ENCODE measurements around the gene DPP10. TPM values are rescaled to one million over a fixed set of nuclear protein-coding genes. Genes with fewer than 3 reads are reported as not detected.

Gene DPP10
- total RNA-seq, 1 experiment from 2014 or later, result not detected

- H3K27me3 Mint-ChIP-seq (ENCODE audit: insufficient read depth, unreplicated experiment), result no peaks in the 10 kb centered on the region
- H3K27ac Mint-ChIP-seq (ENCODE audit: low read depth, unreplicated experiment), result no peak overlapping the region
- no TSS peak for BruUV-seq (replicated peaks)
- DNase-seq (ENCODE audit: unreplicated experiment), result no peak
- ChIA-PET CTCF (no interaction called here), POLR2A (no interaction called here)
- no peak overlapping the region for H3K4me3 Mint-ChIP-seq (ENCODE audit: unreplicated experiment)
- no peak for TF ChIP-seq CTCF (IDR thresholded peaks at IDR 0.05; ENCODE audit: unreplicated experiment)
- intact Hi-C loops (cut with micrococcal nuclease), result loop anchor here (10.0 kb wide), 1 partner anchor 485 kb away; no protein-coding TSS in a partner anchor
- H3K9me3 Mint-ChIP-seq (ENCODE audit: unreplicated experiment), result peaks cover 31% of the 10 kb centered on the region
- no peaks in the 10 kb centered on the region for H3K36me3 Mint-ChIP-seq (ENCODE audit: insufficient read depth, unreplicated experiment)
- H3K4me1 Mint-ChIP-seq (ENCODE audit: insufficient read depth, unreplicated experiment), result no peaks in the 10 kb centered on the region
Observed at GRCh38 chr2:115649731-115650130, 1207.3 kb downstream of the DPP10 start.

- no peak for TF ChIP-seq CTCF (IDR thresholded peaks at IDR 0.05; ENCODE audit: unreplicated experiment)
- intact Hi-C loops (cut with micrococcal nuclease), result loop anchor here (10.0 kb wide), 1 partner anchor 486 kb away; no protein-coding TSS in a partner anchor
- no peaks in the 10 kb centered on the region for H3K27me3 Mint-ChIP-seq (ENCODE audit: insufficient read depth, unreplicated experiment)
- H3K4me1 Mint-ChIP-seq (ENCODE audit: insufficient read depth, unreplicated experiment), result no peaks in the 10 kb centered on the region
- H3K4me3 Mint-ChIP-seq (ENCODE audit: unreplicated experiment), result no peak overlapping the region
- no TSS peak for BruUV-seq (replicated peaks)
- peak; percentile 1 for DNase-seq (ENCODE audit: unreplicated experiment)
- H3K9me3 Mint-ChIP-seq (ENCODE audit: unreplicated experiment), result peaks cover 28% of the 10 kb centered on the region
- peak overlapping the region; percentile 14 for H3K27ac Mint-ChIP-seq (ENCODE audit: low read depth, unreplicated experiment)
- peaks cover 7% of the 10 kb centered on the region for H3K36me3 Mint-ChIP-seq (ENCODE audit: insufficient read depth, unreplicated experiment)
- ChIA-PET CTCF (no interaction called here), POLR2A (no interaction called here)
Observed at GRCh38 chr2:115650827-115651226, 1208.4 kb downstream of the DPP10 start.

- H3K36me3 Mint-ChIP-seq (ENCODE audit: insufficient read depth, unreplicated experiment), result peaks cover 7% of the 10 kb centered on the region
- no peak overlapping the region for H3K4me3 Mint-ChIP-seq (ENCODE audit: unreplicated experiment)
- BruUV-seq (replicated peaks), result no TSS peak
- H3K27me3 Mint-ChIP-seq (ENCODE audit: insufficient read depth, unreplicated experiment), result no peaks in the 10 kb centered on the region
- ChIA-PET POLR2A (no interaction called here), CTCF (no interaction called here)
- H3K27ac Mint-ChIP-seq (ENCODE audit: low read depth, unreplicated experiment), result no peak overlapping the region
- no peak for DNase-seq (ENCODE audit: unreplicated experiment)
- H3K9me3 Mint-ChIP-seq (ENCODE audit: unreplicated experiment), result peaks cover 16% of the 10 kb centered on the region
- TF ChIP-seq CTCF (IDR thresholded peaks at IDR 0.05; ENCODE audit: unreplicated experiment), result no peak
- H3K4me1 Mint-ChIP-seq (ENCODE audit: insufficient read depth, unreplicated experiment), result no peaks in the 10 kb centered on the region
- intact Hi-C loops (cut with micrococcal nuclease), result loop anchor here (10.0 kb wide), 1 partner anchor 488 kb away; no protein-coding TSS in a partner anchor
Observed at GRCh38 chr2:115652652-115653051, 1210.2 kb downstream of the DPP10 start.

- no peak for DNase-seq (ENCODE audit: unreplicated experiment)
- POLR2A ChIA-PET, result interaction anchor here (0.7 kb wide), 1 partner anchor 490 kb away, joined by 4 read pairs; no protein-coding TSS in a partner anchor
- Mint-ChIP-seq H3K9me3 (ENCODE audit: unreplicated experiment) (peaks cover 14% of the 10 kb centered on the region), H3K27ac (ENCODE audit: low read depth, unreplicated experiment) (no peak overlapping the region), H3K36me3 (ENCODE audit: insufficient read depth, unreplicated experiment) (peaks cover 7% of the 10 kb centered on the region), H3K27me3 (ENCODE audit: insufficient read depth, unreplicated experiment) (no peaks in the 10 kb centered on the region), H3K4me1 (ENCODE audit: insufficient read depth, unreplicated experiment) (no peaks in the 10 kb centered on the region), H3K4me3 (ENCODE audit: unreplicated experiment) (no peak overlapping the region)
- no TSS peak for BruUV-seq (replicated peaks)
- CTCF ChIA-PET, result no interaction called here
- intact Hi-C loops (cut with micrococcal nuclease), result loop anchor here (10.0 kb wide), 1 partner anchor 490 kb away; no protein-coding TSS in a partner anchor
- TF ChIP-seq CTCF (IDR thresholded peaks at IDR 0.05; ENCODE audit: unreplicated experiment), result no peak
Observed at GRCh38 chr2:115654362-115654761, 1211.9 kb downstream of the DPP10 start.

Data from MCF 10A (cell line).